ENCODE measurements around the gene RPS6KA4.
A peak's percentile ranks its signal among the peaks of the same experiment; 100 is the strongest.

The RPS6KA4 gene

GRCh38 chr11:64360448-64360921, 1.5 kb downstream of the RPS6KA4 start:
- Histone ChIP-seq H3K79me1 (replicated peaks; ENCODE audit: low read length, poor library complexity, severe bottlenecking) (peaks cover 43% of the 10 kb centered on the region), H3K9ac (ENCODE audit: low read length) (no peak overlapping the region), H2BK15ac (ENCODE audit: low read depth, poor library complexity, severe bottlenecking) (no peak overlapping the region), H3K9me3 (ENCODE audit: control insufficient read depth, low read length) (no peaks in the 10 kb centered on the region), H3K4me3 (ENCODE audit: insufficient read depth in 1 of 2, low read depth in 1 of 2, low read length in 2 of 2) (peak overlapping the region in 1 of 2 experiments; percentile 99), H4K8ac (ENCODE audit: low read length) (no peak overlapping the region), H2BK5ac (ENCODE audit: low read depth, low read length, poor library complexity, severe bottlenecking) (no peak overlapping the region), H3K4me1 (ENCODE audit: control insufficient read depth, insufficient read depth, low read depth, low read length) (peaks cover 39% of the 10 kb centered on the region), H2AFZ (ENCODE audit: low read depth, low read length) (no peak overlapping the region), H3K27me3 (ENCODE audit: control insufficient read depth in 1 of 2, insufficient read depth in 1 of 2, low read length in 2 of 2) (no peaks in the 10 kb centered on the region), H2BK120ac (ENCODE audit: low read depth, low read length) (no peak overlapping the region), H3K4me2 (ENCODE audit: low read length, poor library complexity, severe bottlenecking) (peak overlapping the region; percentile 30), H3K36me3 (ENCODE audit: control insufficient read depth in 1 of 2, insufficient read depth in 2 of 2, low read depth in 1 of 2, low read length in 2 of 2) (peaks cover 47 to 48% of the 10 kb centered on the region in 2 experiments), H3K23ac (ENCODE audit: low read length in 2 of 2) (no peak overlapping the region), H3K27ac (ENCODE audit: low read length, poor library complexity, severe bottlenecking) (no peak overlapping the region), H4K91ac (ENCODE audit: low read length) (no peak overlapping the region), H3K18ac (ENCODE audit: low read depth in 1 of 2, low read length in 2 of 2) (no peak overlapping the region), H2BK12ac (ENCODE audit: low read length in 2 of 2) (no peak overlapping the region), H2AK5ac (ENCODE audit: low read length, severe bottlenecking) (no peak overlapping the region), H3K4ac (ENCODE audit: low read depth in 1 of 2, low read length in 2 of 2) (no peak overlapping the region), H3K14ac (ENCODE audit: low read length in 2 of 2) (no peak overlapping the region)
- no peak for DNase-seq
- WGBS: 91% methylated on average over 13 of the region's 13 CpGs

GRCh38 chr11:64361659-64362058, 2.7 kb downstream of the RPS6KA4 start:
- Histone ChIP-seq H2AK5ac (ENCODE audit: low read length, severe bottlenecking) (no peak overlapping the region), H3K4me2 (ENCODE audit: low read length, poor library complexity, severe bottlenecking) (no peak overlapping the region), H3K9me3 (ENCODE audit: control insufficient read depth, low read length) (no peaks in the 10 kb centered on the region), H3K27ac (ENCODE audit: low read length, poor library complexity, severe bottlenecking) (no peak overlapping the region), H2BK12ac (ENCODE audit: low read length in 2 of 2) (no peak overlapping the region), H3K14ac (ENCODE audit: low read length in 2 of 2) (no peak overlapping the region), H3K23ac (ENCODE audit: low read length in 2 of 2) (no peak overlapping the region), H2BK15ac (ENCODE audit: low read depth, poor library complexity, severe bottlenecking) (no peak overlapping the region), H4K8ac (ENCODE audit: low read length) (no peak overlapping the region), H3K27me3 (ENCODE audit: control insufficient read depth in 1 of 2, insufficient read depth in 1 of 2, low read length in 2 of 2) (no peaks in the 10 kb centered on the region), H3K79me1 (replicated peaks; ENCODE audit: low read length, poor library complexity, severe bottlenecking) (peaks cover 43% of the 10 kb centered on the region), H2BK5ac (ENCODE audit: low read depth, low read length, poor library complexity, severe bottlenecking) (no peak overlapping the region), H3K18ac (ENCODE audit: low read depth in 1 of 2, low read length in 2 of 2) (no peak overlapping the region), H3K9ac (ENCODE audit: low read length) (no peak overlapping the region), H2BK120ac (ENCODE audit: low read depth, low read length) (no peak overlapping the region), H3K4ac (ENCODE audit: low read depth in 1 of 2, low read length in 2 of 2) (no peak overlapping the region), H4K91ac (ENCODE audit: low read length) (no peak overlapping the region), H2AFZ (ENCODE audit: low read depth, low read length) (no peak overlapping the region), H3K4me1 (ENCODE audit: control insufficient read depth, insufficient read depth, low read depth, low read length) (peaks cover 40% of the 10 kb centered on the region), H3K4me3 (ENCODE audit: insufficient read depth in 1 of 2, low read depth in 1 of 2, low read length in 2 of 2) (no peak overlapping the region), H3K36me3 (ENCODE audit: control insufficient read depth in 1 of 2, insufficient read depth in 2 of 2, low read depth in 1 of 2, low read length in 2 of 2) (peaks cover 57 to 58% of the 10 kb centered on the region in 2 experiments)
- 95% methylated on average over 18 of the region's 18 CpGs for WGBS
- no peak for DNase-seq

- no peak overlapping the region for H2BK5ac ChIP-seq (ENCODE audit: low read depth, low read length, poor library complexity, severe bottlenecking)
- H3K14ac ChIP-seq (ENCODE audit: low read length in 2 of 2): no peak overlapping the region
- no peak overlapping the region for H3K4ac ChIP-seq (ENCODE audit: low read depth in 1 of 2, low read length in 2 of 2)
These were observed 3.4 kb downstream of the RPS6KA4 start for GRCh38 chr11:64362339-64362738.

GRCh38 chr11:64364435-64364834, 5.5 kb downstream of the RPS6KA4 start:
- Histone ChIP-seq H3K36me3 (ENCODE audit: control insufficient read depth in 1 of 2, insufficient read depth in 2 of 2, low read depth in 1 of 2, low read length in 2 of 2) (peaks cover 70 to 77% of the 10 kb centered on the region in 2 experiments), H2BK5ac (ENCODE audit: low read depth, low read length, poor library complexity, severe bottlenecking) (no peak overlapping the region), H3K18ac (ENCODE audit: low read depth in 1 of 2, low read length in 2 of 2) (no peak overlapping the region), H4K91ac (ENCODE audit: low read length) (no peak overlapping the region), H2AFZ (ENCODE audit: low read depth, low read length) (no peak overlapping the region), H2BK12ac (ENCODE audit: low read length in 2 of 2) (no peak overlapping the region), H3K4me3 (ENCODE audit: insufficient read depth in 1 of 2, low read depth in 1 of 2, low read length in 2 of 2) (no peak overlapping the region), H3K4me1 (ENCODE audit: control insufficient read depth, insufficient read depth, low read depth, low read length) (peaks cover 16% of the 10 kb centered on the region), H3K79me1 (replicated peaks; ENCODE audit: low read length, poor library complexity, severe bottlenecking) (peaks cover 49% of the 10 kb centered on the region), H3K4me2 (ENCODE audit: low read length, poor library complexity, severe bottlenecking) (no peak overlapping the region), H3K4ac (ENCODE audit: low read depth in 1 of 2, low read length in 2 of 2) (no peak overlapping the region), H2BK15ac (ENCODE audit: low read depth, poor library complexity, severe bottlenecking) (no peak overlapping the region), H3K9ac (ENCODE audit: low read length) (no peak overlapping the region), H3K27me3 (ENCODE audit: control insufficient read depth in 1 of 2, insufficient read depth in 1 of 2, low read length in 2 of 2) (no peaks in the 10 kb centered on the region), H3K9me3 (ENCODE audit: control insufficient read depth, low read length) (no peaks in the 10 kb centered on the region), H4K8ac (ENCODE audit: low read length) (no peak overlapping the region), H3K23ac (ENCODE audit: low read length in 2 of 2) (no peak overlapping the region), H3K27ac (ENCODE audit: low read length, poor library complexity, severe bottlenecking) (no peak overlapping the region), H3K14ac (ENCODE audit: low read length in 2 of 2) (no peak overlapping the region), H2BK120ac (ENCODE audit: low read depth, low read length) (no peak overlapping the region), H2AK5ac (ENCODE audit: low read length, severe bottlenecking) (no peak overlapping the region)
- no peak for DNase-seq
- 100% methylated on average over 6 of the region's 6 CpGs for WGBS

More at GRCh38 chr11:64362339-64362738, 3.4 kb downstream of the RPS6KA4 start:
- no peak overlapping the region for H3K27ac ChIP-seq (ENCODE audit: low read length, poor library complexity, severe bottlenecking)
- H2BK120ac ChIP-seq (ENCODE audit: low read depth, low read length): no peak overlapping the region
- no peak overlapping the region for H2AK5ac ChIP-seq (ENCODE audit: low read length, severe bottlenecking)
- H3K4me1 ChIP-seq (ENCODE audit: control insufficient read depth, insufficient read depth, low read depth, low read length): peaks cover 33% of the 10 kb centered on the region
- H3K79me1 ChIP-seq (replicated peaks; ENCODE audit: low read length, poor library complexity, severe bottlenecking): peaks cover 43% of the 10 kb centered on the region
- DNase-seq: no peak
- no peak overlapping the region for H4K8ac ChIP-seq (ENCODE audit: low read length)
- 99% methylated on average over 10 of the region's 10 CpGs for WGBS
- no peak overlapping the region for H2BK15ac ChIP-seq (ENCODE audit: low read depth, poor library complexity, severe bottlenecking)
- no peak overlapping the region for H3K18ac ChIP-seq (ENCODE audit: low read depth in 1 of 2, low read length in 2 of 2)
- no peak overlapping the region for H4K91ac ChIP-seq (ENCODE audit: low read length)
- no peak overlapping the region for H3K23ac ChIP-seq (ENCODE audit: low read length in 2 of 2)
- H3K4me2 ChIP-seq (ENCODE audit: low read length, poor library complexity, severe bottlenecking): no peak overlapping the region
- no peaks in the 10 kb centered on the region for H3K27me3 ChIP-seq (ENCODE audit: control insufficient read depth in 1 of 2, insufficient read depth in 1 of 2, low read length in 2 of 2)
- H2AFZ ChIP-seq (ENCODE audit: low read depth, low read length): no peak overlapping the region
- peaks cover 58 to 59% of the 10 kb centered on the region in 2 experiments for H3K36me3 ChIP-seq (ENCODE audit: control insufficient read depth in 1 of 2, insufficient read depth in 2 of 2, low read depth in 1 of 2, low read length in 2 of 2)
- no peak overlapping the region for H3K9ac ChIP-seq (ENCODE audit: low read length)
- no peaks in the 10 kb centered on the region for H3K9me3 ChIP-seq (ENCODE audit: control insufficient read depth, low read length)
- H3K4me3 ChIP-seq (ENCODE audit: insufficient read depth in 1 of 2, low read depth in 1 of 2, low read length in 2 of 2): no peak overlapping the region
- H2BK12ac ChIP-seq (ENCODE audit: low read length in 2 of 2): no peak overlapping the region

Data from mesenchymal stem cell (in vitro differentiated cells and primary cell).